K562 (cell line): ENCODE results near the gene SCAMP3. TPM values are rescaled to one million over a fixed set of nuclear protein-coding genes. Genes with fewer than 3 reads are reported as not detected.
A peak's percentile ranks its signal among the peaks of the same experiment; 100 is the strongest.

Experiments
- BRD9 ChIP-seq: fragments of 450-650 bp; IDR thresholded peaks from 2 replicates; pipeline ENCODE4 v1.6.1; 2018; ENCODE audit warnings: low read depth; ENCODE audit not compliant: partially characterized antibody
- CBFA2T3 ChIP-seq: fragments of 450-650 bp; IDR thresholded peaks from 2 replicates; pipeline ENCODE4 v1.6.1; 2017
- CBX5 ChIP-seq: IDR thresholded peaks from 2 replicates; pipeline ENCODE4 v1.6.1; 2014; ENCODE audit warnings: low read depth, borderline replicate concordance
- CEBPG ChIP-seq, 3 experiments: fragments of 200-800 bp in 1 of 3; sonication (Bioruptor generic) in 1 of 3; sonication (generic) in 1 of 3; formaldehyde crosslinking in 1 of 3; IDR thresholded peaks in 2 of 3; conservative IDR thresholded peaks in 1 of 3; 2 replicates each; pipeline versions ENCODE4 v1.6.1 to v1.8.0; 2016 to 2022; ENCODE audit warnings: missing compliant biosample characterization in 2 of 3, missing genetic modification characterization in 2 of 3, mild to moderate bottlenecking in 1 of 3, missing genetic modification reagents in 1 of 3
- CSDE1 ChIP-seq, 2 experiments: fragments of 450-650 bp; IDR thresholded peaks; 2 replicates each; pipeline ENCODE4 v1.6.1; 2016; ENCODE audit warnings: mild to moderate bottlenecking in 1 of 2
- DACH1 ChIP-seq: fragments of 450-650 bp; IDR thresholded peaks from 2 replicates; pipeline ENCODE4 v1.6.1; 2018; ENCODE audit not compliant: partially characterized antibody
- ELF2 ChIP-seq: fragments of 250-450 bp; sonication (Bioruptor Pico); IDR thresholded peaks from 2 replicates; pipeline ENCODE4 v1.5.0; 2021; ENCODE audit warnings: mild to moderate bottlenecking
- HCFC1 ChIP-seq: IDR thresholded peaks from 2 replicates; pipeline ENCODE4 v1.6.1; 2012; ENCODE audit warnings: low read depth, low read length, improper control_type of control experiment
- MAZ ChIP-seq, 2 experiments: fragments of 450-650 bp in 1 of 2; sonication (generic) in 1 of 2; formaldehyde crosslinking; IDR thresholded peaks in 1 of 2; conservative IDR thresholded peaks in 1 of 2; 2 replicates each; pipeline versions ENCODE4 v1.4.0 to v1.5.0; 2020; ENCODE audit warnings: mild to moderate bottlenecking in 1 of 2, missing genetic modification reagents in 1 of 2
- NFXL1 ChIP-seq: fragments of 450-650 bp; formaldehyde crosslinking; IDR thresholded peaks from 2 replicates; pipeline ENCODE4 v1.4.0; 2021; ENCODE audit warnings: mild to moderate bottlenecking
- NR2F6 ChIP-seq: fragments of 450-650 bp; formaldehyde crosslinking; IDR thresholded peaks from 2 replicates; pipeline ENCODE4 v1.4.0; 2020; ENCODE audit warnings: mild to moderate bottlenecking
- PRMT5 ChIP-seq: sonication (generic); formaldehyde crosslinking; IDR thresholded peaks from 2 replicates; pipeline ENCODE4 v1.5.0; 2020; ENCODE audit warnings: missing genetic modification reagents
- RBM14 ChIP-seq: fragments of 200-400 bp; formaldehyde crosslinking; IDR thresholded peaks from 2 replicates; pipeline ENCODE4 v1.6.1; 2018; ENCODE audit warnings: low read depth, mild to moderate bottlenecking, low read length, moderate library complexity, borderline replicate concordance; ENCODE audit not compliant: insufficient read depth
- RBM25 ChIP-seq: fragments of 200-400 bp; formaldehyde crosslinking; IDR thresholded peaks from 2 replicates; pipeline ENCODE4 v1.6.1; 2018; ENCODE audit warnings: low read length, low read depth, moderate library complexity; ENCODE audit not compliant: severe bottlenecking
- XRCC5 ChIP-seq: fragments of 200-400 bp; formaldehyde crosslinking; IDR thresholded peaks from 2 replicates; pipeline ENCODE4 v1.6.1; 2017; ENCODE audit warnings: low read depth, mild to moderate bottlenecking, low read length
- YBX1 ChIP-seq: fragments of 450-650 bp; IDR thresholded peaks from 2 replicates; pipeline ENCODE4 v1.7.1; 2016; ENCODE audit warnings: mild to moderate bottlenecking
- ZNF445 ChIP-seq: fragments of 250-450 bp; sonication (Bioruptor Pico); IDR thresholded peaks from 2 replicates; pipeline ENCODE4 v1.4.0; 2020; ENCODE audit warnings: low read depth, mild to moderate bottlenecking, moderate library complexity
- polyA plus RNA-seq, 8 experiments: library from polyadenylated mRNA; depleted of rRNA in 4 of 8; stranded (reverse) in 5 of 8; unstranded in 3 of 8; fragments of >200 nt; fragmentation: Nextera tagmentation in 2 of 8; fragmentation: Illumina TruSeq in 1 of 8; extraction: Ambion mirVana in 2 of 8; extraction: Trizol in 1 of 8; gene quantifications; 2 replicates each; pipeline versions ENCODE4 v1.2.1 to v1.2.3, GENCODE V29; 2011 to 2014; ENCODE audit warnings: inconsistent platforms in 1 of 8, missing spikeins in 1 of 8
- total RNA-seq, 7 experiments: library from RNA; depleted of rRNA in 6 of 7; stranded (reverse); fragments of >200 nt in 6 of 7; fragmentation: Illumina TruSeq in 2 of 7; extraction: Trizol in 2 of 7; gene quantifications; 2 replicates each; pipeline versions ENCODE4 v1.2.1 to v1.2.3, GENCODE V29; 2011 to 2021; ENCODE audit warnings: low replicate concordance in 1 of 7
- TF ChIP-seq, protein P1 (sequence below): sonication (generic); formaldehyde crosslinking; IDR thresholded peaks from 2 replicates; pipeline ENCODE4 v1.8.0; 2022; ENCODE audit warnings: missing genetic modification reagents, mild to moderate bottlenecking, moderate library complexity, borderline replicate concordance
- TF ChIP-seq, protein P2 (sequence below): sonication (generic); IDR thresholded peaks from 2 replicates; pipeline ENCODE4 v1.6.1; 2016
- TF ChIP-seq, protein P3 (sequence below): fragments of 450-650 bp; conservative IDR thresholded peaks from 2 replicates; pipeline ENCODE4 v1.6.1; 2016; ENCODE audit warnings: missing genetic modification characterization, low read depth, mild to moderate bottlenecking, control low read depth, missing compliant biosample characterization
- TF ChIP-seq, protein P4 (sequence below): fragments of 200-800 bp; sonication (Bioruptor generic); IDR thresholded peaks from 2 replicates; pipeline ENCODE4 v1.6.1; 2017; ENCODE audit warnings: missing genetic modification characterization, missing compliant biosample characterization
- TF ChIP-seq, protein P5 (sequence below): fragments of 450-650 bp; formaldehyde crosslinking; IDR thresholded peaks from 2 replicates; pipeline ENCODE4 v1.4.0; 2022; ENCODE audit warnings: mild to moderate bottlenecking, moderate library complexity

SCAMP3 gene
- total and polyA plus RNA-seq, 9 of the 15 experiments (the other 6 are each of a cell fraction or from before 2014, with no cell fraction given) = 14.2 to 131 (median 86.1) TPM

DNA sequence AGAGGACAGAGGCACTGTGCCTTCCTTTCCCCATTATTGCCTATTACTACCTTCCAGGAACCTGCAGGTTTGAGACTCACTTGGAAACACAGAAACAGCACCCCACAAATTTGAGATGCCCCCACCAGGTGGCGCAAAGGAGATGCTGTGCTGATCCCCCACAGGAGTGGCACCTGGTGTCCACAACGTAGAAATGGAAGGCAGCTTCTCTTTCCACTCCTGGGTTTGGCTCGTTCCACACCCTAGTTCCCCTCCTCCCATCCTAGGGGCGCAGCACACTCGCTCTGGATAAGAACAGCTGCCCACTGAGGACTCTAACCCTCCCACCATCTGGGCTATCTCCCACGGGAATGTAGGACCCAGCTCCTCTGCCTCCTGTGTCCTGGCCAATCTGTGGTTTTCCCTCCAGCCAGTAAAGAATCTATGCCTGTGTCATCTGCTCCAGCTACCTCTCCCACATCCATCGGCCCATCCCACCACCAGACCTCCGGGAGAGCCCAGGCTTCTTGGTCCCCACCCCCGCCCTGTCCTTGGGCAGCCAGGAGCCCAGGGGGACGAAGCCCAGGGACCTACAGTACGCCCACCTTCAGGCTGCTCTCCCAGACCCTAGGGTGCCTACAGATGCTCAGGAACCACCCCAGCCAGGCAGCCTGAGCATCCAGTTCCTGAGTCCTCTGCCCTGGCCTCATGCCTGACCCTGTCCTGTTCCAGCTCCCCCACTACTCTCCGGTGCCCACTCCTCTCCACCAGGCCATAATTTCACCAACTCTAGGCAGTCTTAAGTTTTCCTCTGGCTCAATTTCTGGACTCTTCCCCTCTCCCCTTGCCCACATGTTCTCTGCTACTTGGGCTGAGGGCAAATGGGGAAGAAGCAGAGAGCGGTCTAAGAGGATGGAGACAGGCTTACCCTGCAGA lies 55.0 kb downstream of the SCAMP3 start (continued):
- TF ChIP-seq, protein P1, sequence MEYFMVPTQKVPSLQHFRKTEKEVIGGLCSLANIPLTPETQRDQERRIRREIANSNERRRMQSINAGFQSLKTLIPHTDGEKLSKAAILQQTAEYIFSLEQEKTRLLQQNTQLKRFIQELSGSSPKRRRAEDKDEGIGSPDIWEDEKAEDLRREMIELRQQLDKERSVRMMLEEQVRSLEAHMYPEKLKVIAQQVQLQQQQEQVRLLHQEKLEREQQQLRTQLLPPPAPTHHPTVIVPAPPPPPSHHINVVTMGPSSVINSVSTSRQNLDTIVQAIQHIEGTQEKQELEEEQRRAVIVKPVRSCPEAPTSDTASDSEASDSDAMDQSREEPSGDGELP (CRISPR knock-in tag) = peak; percentile 47; the same call in 1 of the 2 replicates
- TF ChIP-seq XRCC5 (peak; percentile 84), RBM14 (no peak), RBM25 (no peak), PRMT5 (CRISPR knock-in tag) (no peak), MAZ (CRISPR knock-in tag; conservative IDR thresholded peaks at IDR 0.05 in 1 of 2, IDR thresholded peaks at IDR 0.05 in 1 of 2) (peak; percentile 54 to 77; a peak in 3 of 4 replicates), CSDE1 (IDR thresholded peaks at IDR 0.05) (no peak), NR2F6 (no peak), BRD9 (peak; percentile 58), NFXL1 (CRISPR knock-in tag) (no peak), CBX5 (no peak), ZNF445 (CRISPR knock-in tag) (no peak), CEBPG (CRISPR knock-in tag; IDR thresholded peaks at IDR 0.05) (no peak), CEBPG (tag; conservative IDR thresholded peaks at IDR 0.05 in 1 of 2, IDR thresholded peaks at IDR 0.05 in 1 of 2) (no peak), DACH1 (no peak), CBFA2T3 (no peak), HCFC1 (peak; percentile 46; the same call in 1 of the 2 replicates), ELF2 (CRISPR knock-in tag) (no peak), YBX1 (no peak)
- TF ChIP-seq, protein P2, sequence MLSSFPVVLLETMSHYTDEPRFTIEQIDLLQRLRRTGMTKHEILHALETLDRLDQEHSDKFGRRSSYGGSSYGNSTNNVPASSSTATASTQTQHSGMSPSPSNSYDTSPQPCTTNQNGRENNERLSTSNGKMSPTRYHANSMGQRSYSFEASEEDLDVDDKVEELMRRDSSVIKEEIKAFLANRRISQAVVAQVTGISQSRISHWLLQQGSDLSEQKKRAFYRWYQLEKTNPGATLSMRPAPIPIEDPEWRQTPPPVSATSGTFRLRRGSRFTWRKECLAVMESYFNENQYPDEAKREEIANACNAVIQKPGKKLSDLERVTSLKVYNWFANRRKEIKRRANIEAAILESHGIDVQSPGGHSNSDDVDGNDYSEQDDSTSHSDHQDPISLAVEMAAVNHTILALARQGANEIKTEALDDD = peak; percentile 36; the same call in 1 of the 2 replicates
- TF ChIP-seq, protein P3, sequence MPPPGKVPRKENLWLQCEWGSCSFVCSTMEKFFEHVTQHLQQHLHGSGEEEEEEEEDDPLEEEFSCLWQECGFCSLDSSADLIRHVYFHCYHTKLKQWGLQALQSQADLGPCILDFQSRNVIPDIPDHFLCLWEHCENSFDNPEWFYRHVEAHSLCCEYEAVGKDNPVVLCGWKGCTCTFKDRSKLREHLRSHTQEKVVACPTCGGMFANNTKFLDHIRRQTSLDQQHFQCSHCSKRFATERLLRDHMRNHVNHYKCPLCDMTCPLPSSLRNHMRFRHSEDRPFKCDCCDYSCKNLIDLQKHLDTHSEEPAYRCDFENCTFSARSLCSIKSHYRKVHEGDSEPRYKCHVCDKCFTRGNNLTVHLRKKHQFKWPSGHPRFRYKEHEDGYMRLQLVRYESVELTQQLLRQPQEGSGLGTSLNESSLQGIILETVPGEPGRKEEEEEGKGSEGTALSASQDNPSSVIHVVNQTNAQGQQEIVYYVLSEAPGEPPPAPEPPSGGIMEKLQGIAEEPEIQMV = no peak
- TF ChIP-seq, protein P4, sequence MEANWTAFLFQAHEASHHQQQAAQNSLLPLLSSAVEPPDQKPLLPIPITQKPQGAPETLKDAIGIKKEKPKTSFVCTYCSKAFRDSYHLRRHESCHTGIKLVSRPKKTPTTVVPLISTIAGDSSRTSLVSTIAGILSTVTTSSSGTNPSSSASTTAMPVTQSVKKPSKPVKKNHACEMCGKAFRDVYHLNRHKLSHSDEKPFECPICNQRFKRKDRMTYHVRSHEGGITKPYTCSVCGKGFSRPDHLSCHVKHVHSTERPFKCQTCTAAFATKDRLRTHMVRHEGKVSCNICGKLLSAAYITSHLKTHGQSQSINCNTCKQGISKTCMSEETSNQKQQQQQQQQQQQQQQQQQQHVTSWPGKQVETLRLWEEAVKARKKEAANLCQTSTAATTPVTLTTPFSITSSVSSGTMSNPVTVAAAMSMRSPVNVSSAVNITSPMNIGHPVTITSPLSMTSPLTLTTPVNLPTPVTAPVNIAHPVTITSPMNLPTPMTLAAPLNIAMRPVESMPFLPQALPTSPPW (CRISPR knock-in tag) = peak; percentile 34; the same call in 1 of the 2 replicates
- TF ChIP-seq, protein P5, sequence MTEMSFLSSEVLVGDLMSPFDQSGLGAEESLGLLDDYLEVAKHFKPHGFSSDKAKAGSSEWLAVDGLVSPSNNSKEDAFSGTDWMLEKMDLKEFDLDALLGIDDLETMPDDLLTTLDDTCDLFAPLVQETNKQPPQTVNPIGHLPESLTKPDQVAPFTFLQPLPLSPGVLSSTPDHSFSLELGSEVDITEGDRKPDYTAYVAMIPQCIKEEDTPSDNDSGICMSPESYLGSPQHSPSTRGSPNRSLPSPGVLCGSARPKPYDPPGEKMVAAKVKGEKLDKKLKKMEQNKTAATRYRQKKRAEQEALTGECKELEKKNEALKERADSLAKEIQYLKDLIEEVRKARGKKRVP (CRISPR knock-in tag) = no peak
